Measurements from ENCODE around the gene TNPO2. TPM values are rescaled to one million over a fixed set of nuclear protein-coding genes. Genes with fewer than 3 reads are reported as not detected.
A peak's percentile ranks its signal among the peaks of the same experiment; 100 is the strongest.
"Not testable (repeated sequence)": the region's sequence is repeated elsewhere in the genome, so short reads cannot be mapped to it uniquely, and the experiment has no call there.

The TNPO2 gene
- total and polyA plus RNA-seq, 2 donors = 35.4 to 50.7 TPM

DNA sequence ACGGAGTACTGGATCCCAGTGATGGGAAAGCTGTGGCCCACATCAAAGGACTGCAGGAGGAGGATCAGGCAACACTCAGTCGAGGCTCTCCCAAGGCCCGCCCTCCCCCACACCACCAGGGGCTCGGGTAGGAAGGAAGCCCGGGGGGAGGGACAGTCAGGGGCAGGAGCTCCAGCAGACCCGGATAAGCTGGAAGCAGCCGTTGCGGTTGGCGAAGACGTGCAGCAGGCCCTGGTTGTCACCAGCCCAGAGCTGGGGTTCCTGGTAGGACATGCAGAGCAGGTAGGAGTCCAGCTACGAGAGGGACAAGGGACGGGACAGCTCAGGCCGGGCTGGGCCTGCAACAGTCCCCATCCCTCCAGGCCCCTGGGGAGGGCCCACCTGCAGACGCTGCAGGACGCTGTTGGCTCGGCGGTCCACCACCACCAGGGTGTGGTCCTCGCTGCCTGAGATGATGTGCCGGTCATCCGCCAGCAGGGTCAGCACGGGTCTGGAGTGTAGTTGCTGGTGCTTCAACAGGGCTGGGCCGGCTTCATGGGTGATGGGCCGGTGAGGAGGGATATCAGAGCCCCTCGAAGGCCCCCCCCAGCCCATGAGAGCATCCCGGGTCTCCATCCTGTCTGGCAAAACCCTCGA lies 34.0 kb downstream of the TNPO2 start:
- no peak for DNase-seq (ENCODE audit: extremely low spot score)
- WGBS = 75% methylated on average over 26 of the region's 26 CpGs
- Histone ChIP-seq H3K4me1 (ENCODE audit: insufficient read depth) (no peaks in the 10 kb centered on the region), H3K36me3 (ENCODE audit: insufficient read depth) (no peaks in the 10 kb centered on the region), H3K27ac (ENCODE audit: low read depth) (no peak overlapping the region), H3K4me3 (ENCODE audit: low read depth, low read length) (no peak overlapping the region)

DNA sequence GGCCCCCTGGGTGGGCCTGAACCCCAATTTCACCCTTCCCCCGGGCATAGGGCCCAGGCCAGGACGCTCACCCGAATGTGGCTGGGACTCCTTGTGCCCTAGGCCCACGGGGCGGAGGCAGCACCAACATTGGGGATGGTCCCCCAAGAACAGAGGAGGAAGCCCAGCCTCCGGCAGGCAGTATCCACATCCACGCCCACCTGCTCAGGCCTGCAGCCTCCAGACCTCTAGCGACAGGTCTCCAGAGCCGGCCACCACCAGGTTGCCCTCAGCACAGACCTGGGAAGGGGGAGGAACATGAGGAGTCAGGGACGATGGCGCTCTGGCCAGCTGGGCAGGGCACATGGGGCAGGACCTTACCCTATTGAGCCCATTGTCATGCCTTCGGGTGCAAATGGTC lies 34.7 kb downstream of the TNPO2 start:
- Histone ChIP-seq H3K4me1 (ENCODE audit: insufficient read depth) (no peaks in the 10 kb centered on the region), H3K27ac (ENCODE audit: low read depth) (no peak overlapping the region), H3K36me3 (ENCODE audit: insufficient read depth) (no peaks in the 10 kb centered on the region), H3K4me3 (ENCODE audit: low read depth, low read length) (no peak overlapping the region)
- DNase-seq (ENCODE audit: extremely low spot score) = no peak
- 94% methylated on average over 12 of the region's 12 CpGs for WGBS

DNA sequence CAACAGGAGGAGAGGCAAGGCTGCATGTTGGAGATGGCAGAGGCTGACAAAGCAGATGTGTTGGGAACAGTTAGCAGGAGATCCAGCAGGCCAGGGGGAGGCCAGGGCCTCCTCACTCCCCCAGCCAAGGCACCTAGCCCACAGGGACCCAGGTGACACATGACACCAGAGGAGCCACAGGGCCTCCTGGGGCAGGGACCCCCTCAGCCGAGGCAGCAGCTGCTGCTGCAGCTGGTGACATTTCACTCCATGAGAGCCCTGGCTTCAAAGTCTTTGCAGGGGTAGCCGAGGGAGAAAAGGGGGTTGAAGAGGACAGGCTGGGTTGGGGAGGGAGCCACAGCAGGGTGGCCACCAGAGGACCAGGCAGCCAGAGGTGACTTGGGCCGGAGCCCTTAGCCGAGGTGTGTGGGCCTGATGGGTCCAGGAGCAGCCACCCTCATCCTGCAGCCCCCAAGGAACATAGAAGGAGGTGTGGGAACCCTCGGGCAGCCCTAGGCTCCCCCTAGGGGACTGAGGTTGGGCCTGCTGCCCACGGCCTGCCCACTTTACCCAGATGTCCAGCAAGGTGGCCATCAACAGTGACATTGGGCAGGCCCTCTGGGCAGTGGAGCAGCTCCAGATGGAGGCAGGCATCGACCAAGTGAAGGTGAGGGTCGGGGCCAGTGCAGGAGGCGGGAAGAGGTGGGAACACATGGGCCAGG lies 36.1 kb downstream of the TNPO2 start, which contains the start of gene GNG14:
TSS of gene GNG14 (plus strand) at position 503 of the 701 bp plus-strand sequence. CDS start at position 554, 51 bp downstream.
- WGBS = 86% methylated on average over 9 of the region's 9 CpGs
- H3K36me3 ChIP-seq (ENCODE audit: insufficient read depth) = no peaks in the 10 kb centered on the region
- H3K27ac ChIP-seq (ENCODE audit: low read depth) = no peak within 1 kb of the TSS
- no peak for DNase-seq (ENCODE audit: extremely low spot score)
- no peaks in the 10 kb centered on the region for H3K4me1 ChIP-seq (ENCODE audit: insufficient read depth)
- H3K4me3 ChIP-seq (ENCODE audit: low read depth, low read length) = no peak within 1 kb of the TSS

GRCh38 chr19:12685831-12686230 lies 37.9 kb downstream of the TNPO2 start:
- H3K4me1 ChIP-seq (ENCODE audit: insufficient read depth) = no peaks in the 10 kb centered on the region

DNA sequence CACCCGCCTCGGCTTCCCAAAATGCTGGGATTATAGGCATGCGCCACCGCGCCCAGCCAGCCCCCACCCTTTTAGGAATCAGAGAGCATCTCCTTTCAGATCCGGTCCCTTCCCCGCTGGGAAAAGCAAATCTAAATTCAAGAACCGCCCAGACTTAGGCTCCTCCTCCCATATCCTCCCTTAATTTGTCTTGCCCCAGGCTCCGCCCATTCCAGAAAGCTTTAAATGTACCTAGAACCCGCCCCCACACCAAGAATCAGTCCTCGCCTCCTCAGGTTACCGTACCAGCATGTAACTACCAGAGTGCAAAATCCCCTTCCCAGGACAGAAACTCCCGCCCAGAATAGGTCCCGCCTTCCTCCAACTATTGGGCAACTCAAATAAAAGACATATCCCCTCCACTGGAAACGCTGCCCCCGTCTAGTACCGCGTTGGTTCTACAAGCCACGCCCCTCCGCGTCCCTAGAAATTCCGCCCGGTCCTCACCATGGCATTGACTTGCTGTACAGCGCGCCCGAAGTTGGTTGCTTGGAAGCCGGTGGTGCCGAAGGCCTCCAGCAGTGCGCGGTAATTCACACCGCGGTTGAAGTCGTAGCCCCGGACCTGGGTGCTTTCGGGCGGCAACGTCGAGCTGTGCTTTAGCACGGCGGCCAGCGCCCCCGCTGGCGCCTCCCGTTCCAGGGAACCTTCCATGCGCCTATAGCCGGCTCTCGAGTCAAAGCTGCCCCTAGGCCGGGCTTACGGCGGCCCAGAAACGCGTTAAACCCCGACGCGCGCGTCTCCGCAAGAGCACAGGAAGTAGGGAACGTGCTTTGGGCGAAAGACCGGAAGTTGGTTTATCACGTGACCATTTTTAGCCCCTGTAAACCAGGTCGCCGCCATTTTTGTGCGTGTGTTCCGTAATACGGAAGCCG lies 42.4 kb downstream of the TNPO2 start, which contains the start of gene DHPS:
TSS of gene DHPS (minus strand) at position 807 of the 914 bp plus-strand sequence. CDS start at position 693, 114 bp downstream.
- Histone ChIP-seq H3K4me1 (ENCODE audit: insufficient read depth) (no peaks in the 10 kb centered on the region), H3K27ac (ENCODE audit: low read depth) (peak within 1 kb of the TSS; percentile 65), H3K36me3 (ENCODE audit: insufficient read depth) (no peaks in the 10 kb centered on the region), H3K4me3 (ENCODE audit: low read depth, low read length) (peak within 1 kb of the TSS; percentile 80)
- peak; percentile 92 for DNase-seq (ENCODE audit: extremely low spot score)
- WGBS = under 1% methylated on average over 68 of the region's 68 CpGs

More at GRCh38 chr19:12685831-12686230, 37.9 kb downstream of the TNPO2 start:
- 81% methylated on average over 3 of the region's 3 CpGs for WGBS
- H3K36me3 ChIP-seq (ENCODE audit: insufficient read depth) = no peaks in the 10 kb centered on the region
- H3K4me3 ChIP-seq (ENCODE audit: low read depth, low read length) = no peak overlapping the region
- H3K27ac ChIP-seq (ENCODE audit: low read depth) = no peak overlapping the region
- no peak for DNase-seq (ENCODE audit: extremely low spot score)

- H3K36me3 ChIP-seq (ENCODE audit: insufficient read depth) = no peaks in the 10 kb centered on the region
- 94% methylated on average over 9 of the region's 9 CpGs for WGBS
- no peaks in the 10 kb centered on the region for H3K4me1 ChIP-seq (ENCODE audit: insufficient read depth)
- no peak overlapping the region for H3K27ac ChIP-seq (ENCODE audit: low read depth)
- no peak overlapping the region for H3K4me3 ChIP-seq (ENCODE audit: low read depth, low read length)
- no peak for DNase-seq (ENCODE audit: extremely low spot score)
Measured at GRCh38 chr19:12680034-12680433, 43.7 kb downstream of the TNPO2 start.

- not testable (repeated sequence) for H3K27ac ChIP-seq (ENCODE audit: low read depth); H3K4me1 ChIP-seq (ENCODE audit: insufficient read depth); H3K36me3 ChIP-seq (ENCODE audit: insufficient read depth); H3K4me3 ChIP-seq (ENCODE audit: low read depth, low read length); DNase-seq (ENCODE audit: extremely low spot score)
- 92% methylated on average over 5 of the region's 5 CpGs for WGBS
Measured at GRCh38 chr19:12678039-12678438, 45.7 kb downstream of the TNPO2 start.

DNA sequence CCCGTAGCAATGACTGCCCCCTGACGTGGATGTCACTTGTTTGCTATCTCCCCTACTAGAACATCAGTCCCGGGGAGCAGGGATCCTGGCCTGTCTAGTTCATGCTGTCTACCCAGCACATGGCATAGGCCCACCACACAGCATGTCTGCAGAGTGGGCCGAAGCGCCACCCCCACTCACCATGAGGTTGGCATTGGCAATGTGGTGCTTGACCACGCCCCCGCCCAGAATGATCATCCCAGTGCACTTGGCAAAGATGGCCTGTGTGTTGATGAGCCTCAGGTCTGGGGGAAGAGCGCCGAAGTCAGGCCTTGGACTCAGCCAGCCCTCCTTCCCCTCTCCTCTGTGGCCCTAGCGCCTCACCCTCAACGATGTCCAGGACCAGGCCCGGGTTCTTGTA lies 46.8 kb downstream of the TNPO2 start:
- 90% methylated on average over 12 of the region's 12 CpGs for WGBS
- Histone ChIP-seq H3K36me3 (ENCODE audit: insufficient read depth) (peaks cover 2% of the 10 kb centered on the region), H3K27ac (ENCODE audit: low read depth) (no peak overlapping the region), H3K4me3 (ENCODE audit: low read depth, low read length) (no peak overlapping the region), H3K4me1 (ENCODE audit: insufficient read depth) (no peaks in the 10 kb centered on the region)
- DNase-seq (ENCODE audit: extremely low spot score) = no peak

DNA sequence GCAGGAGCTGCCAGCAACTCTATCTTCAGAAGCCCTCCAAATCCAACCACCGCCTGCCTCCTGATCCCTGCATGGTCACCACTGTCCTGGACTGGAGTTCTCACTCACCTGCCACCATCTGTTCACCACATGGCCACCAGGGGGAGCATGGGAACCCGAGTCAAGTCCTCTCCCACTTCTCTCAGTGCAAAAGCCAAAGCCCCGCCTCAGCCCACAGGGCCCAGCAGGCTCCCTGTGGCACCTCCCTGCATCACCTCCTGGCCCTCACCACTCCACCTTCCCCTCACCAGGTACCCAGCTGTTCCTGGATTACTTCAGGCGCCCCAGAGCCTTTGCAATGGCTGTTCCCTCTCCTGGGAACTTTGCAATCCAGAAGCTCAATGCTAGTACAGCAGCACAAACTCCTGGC lies 47.3 kb downstream of the TNPO2 start:
- Histone ChIP-seq H3K4me3 (ENCODE audit: low read depth, low read length) (no peak overlapping the region), H3K36me3 (ENCODE audit: insufficient read depth) (peaks cover 2% of the 10 kb centered on the region), H3K27ac (ENCODE audit: low read depth) (no peak overlapping the region), H3K4me1 (ENCODE audit: insufficient read depth) (no peaks in the 10 kb centered on the region)
- no peak for DNase-seq (ENCODE audit: extremely low spot score)
- WGBS = 16% methylated on average over 4 of the region's 4 CpGs

GRCh38 chr19:12675940-12676339 lies 47.8 kb downstream of the TNPO2 start:
- Histone ChIP-seq H3K4me3 (ENCODE audit: low read depth, low read length) (no peak overlapping the region), H3K27ac (ENCODE audit: low read depth) (no peak overlapping the region), H3K36me3 (ENCODE audit: insufficient read depth) (peaks cover 2% of the 10 kb centered on the region), H3K4me1 (ENCODE audit: insufficient read depth) (no peaks in the 10 kb centered on the region)
- no peak for DNase-seq (ENCODE audit: extremely low spot score)
- WGBS = 91% methylated on average over 15 of the region's 15 CpGs

GRCh38 chr19:12675399-12675798 lies 48.3 kb downstream of the TNPO2 start:
- H3K27ac ChIP-seq (ENCODE audit: low read depth) = no peak overlapping the region
- 93% methylated on average over 10 of the region's 10 CpGs for whole genome bisulfite sequencing
- no peak overlapping the region for H3K4me3 ChIP-seq (ENCODE audit: low read depth, low read length)
- no peaks in the 10 kb centered on the region for H3K4me1 ChIP-seq (ENCODE audit: insufficient read depth)
- peaks cover 2% of the 10 kb centered on the region for H3K36me3 ChIP-seq (ENCODE audit: insufficient read depth)
- DNase-seq (ENCODE audit: extremely low spot score) = no peak

- no peak overlapping the region for H3K4me3 ChIP-seq (ENCODE audit: low read depth, low read length)
- H3K36me3 ChIP-seq (ENCODE audit: insufficient read depth) = peaks cover 2% of the 10 kb centered on the region
- no peaks in the 10 kb centered on the region for H3K4me1 ChIP-seq (ENCODE audit: insufficient read depth)
- no peak overlapping the region for H3K27ac ChIP-seq (ENCODE audit: low read depth)
- DNase-seq (ENCODE audit: extremely low spot score) = no peak
- WGBS = 87% methylated on average over 10 of the region's 10 CpGs
Measured at GRCh38 chr19:12672744-12673143, 51.0 kb downstream of the TNPO2 start.

GRCh38 chr19:12670159-12670928 lies 53.4 kb downstream of the TNPO2 start:
- 39% methylated on average over 26 of the region's 26 CpGs for WGBS
- Histone ChIP-seq H3K27ac (ENCODE audit: low read depth) (peak overlapping the region; percentile 94), H3K36me3 (ENCODE audit: insufficient read depth) (peaks cover 2% of the 10 kb centered on the region), H3K4me3 (ENCODE audit: low read depth, low read length) (peak overlapping the region; percentile 82), H3K4me1 (ENCODE audit: insufficient read depth) (no peaks in the 10 kb centered on the region)
- DNase-seq (ENCODE audit: extremely low spot score) = no peak
